ENCODE measurements around the gene NEO1.

GRCh38 chr15:73344056-73344455, 291.8 kb downstream of the NEO1 start:
- TF ChIP-seq CTCF (IDR thresholded peaks at IDR 0.05; ENCODE audit: poor library complexity, severe bottlenecking) (no peak), POLR2AphosphoS5 (IDR thresholded peaks at IDR 0.05) (no peak), RAD21 (conservative IDR thresholded peaks at IDR 0.05) (no peak), SMC3 (conservative IDR thresholded peaks at IDR 0.05; ENCODE audit: poor library complexity) (no peak), TAF1 (IDR thresholded peaks at IDR 0.05; ENCODE audit: low read depth) (no peak), MXI1 (conservative IDR thresholded peaks at IDR 0.05; ENCODE audit: poor library complexity, severe bottlenecking) (no peak), EZH2 (IDR thresholded peaks at IDR 0.05; ENCODE audit: borderline replicate concordance, insufficient read depth, low read length, poor library complexity, severe bottlenecking) (no peak), EP300 (conservative IDR thresholded peaks at IDR 0.05; ENCODE audit: poor library complexity, severe bottlenecking) (no peak)

All from neural cell (in vitro differentiated cells).